ENCODE measurements around the gene LPAR1. TPM values are rescaled to one million over a fixed set of nuclear protein-coding genes. Genes with fewer than 3 reads are reported as not detected.

LPAR1 gene
- total and polyA plus RNA-seq, 9 of the 15 experiments (the other 6 are each of a cell fraction or from before 2014, with no cell fraction given): 0.13 TPM; not detected in 8

GRCh38 chr9:110916403-110916802, 121.9 kb downstream of the LPAR1 start:
- Histone ChIP-seq H2AFZ (ENCODE audit: low read depth, low read length) (no peak overlapping the region), H3K79me2 (ENCODE audit: control insufficient read depth, insufficient read depth, low read length) (no peaks in the 10 kb centered on the region), H3K9me3 (replicated peaks; ENCODE audit: control insufficient read depth, insufficient read depth, low read depth, low read length) (no peaks in the 10 kb centered on the region; the same call in 1 of the 2 replicates), H3K4me2 (ENCODE audit: insufficient read depth, low read length) (no peak overlapping the region), H3K9ac (ENCODE audit: insufficient read depth in 1 of 2, low read depth in 2 of 2, low read length in 2 of 2) (no peak overlapping the region), H3K4me1 (replicated peaks in 1 of 2; ENCODE audit: control insufficient read depth in 2 of 2, insufficient read depth in 2 of 2, low read length in 2 of 2) (no peaks in the 10 kb centered on the region), H3K27me3 (ENCODE audit: control insufficient read depth in 2 of 2, insufficient read depth in 2 of 2, low read length in 2 of 2) (no peaks in the 10 kb centered on the region), H3K27ac (ENCODE audit: extremely low read depth, low read depth, low read length) (no peak overlapping the region), H3K4me3 (no peak overlapping the region), H3K36me3 (ENCODE audit: control insufficient read depth, insufficient read depth, low read length) (no peaks in the 10 kb centered on the region), H4K20me1 (replicated peaks; ENCODE audit: control insufficient read depth, insufficient read depth, low read length) (no peaks in the 10 kb centered on the region), H3K9me1 (ENCODE audit: control insufficient read depth, insufficient read depth, low read length) (no peaks in the 10 kb centered on the region)
- in situ Hi-C loops (cut with MboI) (no loop called here), intact Hi-C loops (cut with micrococcal nuclease) (no loop called here)
- TF ChIP-seq ZNF444 (CRISPR knock-in tag; IDR thresholded peaks at IDR 0.05) (no peak), ZMIZ1 (IDR thresholded peaks at IDR 0.05; ENCODE audit: low read depth in 2 of 2, low read length in 2 of 2) (no peak), ZNF384 (IDR thresholded peaks at IDR 0.05; ENCODE audit: low read depth, low read length) (no peak)
- ATAC-seq: no peak
- no peak for DNase-seq (ENCODE audit: extremely low read depth in 1 of 4, low spot score in 3 of 4)
- no peak for FAIRE-seq
- ChIA-PET CTCF (ENCODE audit: low intra/inter-chr PET ratio) (no interaction called here), POLR2A (interaction anchor here (0.6 kb wide), 1 partner anchor 150 kb away, joined by 3 read pairs; no protein-coding TSS in a partner anchor)
- 3% methylated on average over 2 of the region's 2 CpGs for WGBS (ENCODE audit: insufficient coverage, low coverage, missing lambda C conversion rate)
- no TSS peak for BruUV-seq (replicated peaks)

Data from K562 (cell line).